GM12878 (cell line): Measurements from ENCODE around the gene MFSD12. TPM values are rescaled to one million over a fixed set of nuclear protein-coding genes. Genes with fewer than 3 reads are reported as not detected.

Experiments
- ATAC-seq: fragments of 200-7000 bp; cut with Tn5 transposase; 3 replicates; pipeline ENCODE4 v1.9.1; 2020; ENCODE audit warnings: mild to moderate bottlenecking, moderate library complexity
- BruUV-seq: library from RNA; stranded (reverse); fragments of 400-500 nt; replicated peaks from 2 replicates; lab custom pipeline; 2021; lab: Mats Ljungman, UMichigan
- CTCF ChIA-PET: fragments of 300-600 bp; sonication (Branson Sonifier 250); formaldehyde crosslinking; extraction: SDS; loops from one replicate; lab custom pipeline; 2021; ENCODE audit warnings: inconsistent platforms; lab: Yijun Ruan, JAX
- POLR2A ChIA-PET: fragments of 350-600 bp; formaldehyde crosslinking; extraction: SDS; loops from one replicate; lab custom pipeline; 2021; ENCODE audit warnings: inconsistent platforms; lab: Charles Lee
- RAD21 ChIA-PET: fragments of 300-600 bp; sonication (Branson Sonifier 250); formaldehyde crosslinking; loops from one replicate; lab custom pipeline; 2023; ENCODE audit warnings: antibody characterized with exemption; ENCODE audit not compliant: unreplicated experiment; lab: Charles Lee
- SMC1A ChIA-PET: fragments of 300-600 bp; sonication (Branson Sonifier 250); formaldehyde crosslinking; loops from one replicate; lab custom pipeline; 2023; ENCODE audit not compliant: unreplicated experiment, uncharacterized antibody; lab: Charles Lee
- DNase-seq: peaks from one replicate; pipeline ENCODE4 v3.0.0-alpha.2; 2011; ENCODE audit warnings: low read depth, low spot score
- FAIRE-seq: peaks from 3 replicates; lab custom pipeline; 2011; peaks lifted over from hg19 to GRCh38; lab: Jason Lieb, UNC
- H2AFZ ChIP-seq: 2 replicates; pipeline ENCODE4 v1.6.0; 2011; ENCODE audit warnings: low read depth, low read length, control low read depth; ENCODE audit not compliant: control insufficient read depth
- H3K27ac ChIP-seq: 2 replicates; pipeline ENCODE4 v1.5.1; 2011; ENCODE audit warnings: control low read depth; ENCODE audit not compliant: control insufficient read depth, insufficient read depth
- H3K27me3 ChIP-seq, 2 experiments: replicated peaks in 1 of 2; 2 replicates each; pipeline versions ENCODE4 v1.6.0 to v1.6.1; 2011; ENCODE audit warnings: low read length in 1 of 2; ENCODE audit not compliant: control insufficient read depth in 2 of 2, insufficient read depth in 2 of 2
- H3K36me3 ChIP-seq, 2 experiments: 2 replicates each; pipeline ENCODE4 v1.5.1; 2011; ENCODE audit warnings: low read length in 1 of 2; ENCODE audit not compliant: control insufficient read depth in 2 of 2, insufficient read depth in 2 of 2
- H3K4me1 ChIP-seq: 2 replicates; pipeline ENCODE4 v1.6.1; 2011; ENCODE audit warnings: mild to moderate bottlenecking, low read length, moderate library complexity, mixed read lengths; ENCODE audit not compliant: control insufficient read depth, insufficient read depth
- H3K4me2 ChIP-seq: 2 replicates; pipeline ENCODE4 v1.6.0; 2011; ENCODE audit warnings: control low read depth; ENCODE audit not compliant: control insufficient read depth, insufficient read depth
- H3K4me3 ChIP-seq: fragments of 200-600 bp; sonication (generic); 2 replicates; pipeline ENCODE4 v1.5.1; 2016
- H3K79me2 ChIP-seq: 2 replicates; pipeline ENCODE4 v1.6.0; 2011; ENCODE audit warnings: low read length; ENCODE audit not compliant: control insufficient read depth, insufficient read depth
- H3K9ac ChIP-seq: 2 replicates; pipeline ENCODE4 v1.8.0; 2011; ENCODE audit warnings: low read length, control low read depth, mixed read lengths; ENCODE audit not compliant: control insufficient read depth, insufficient read depth
- H3K9me3 ChIP-seq: replicated peaks from 3 replicates; pipeline ENCODE4 v1.5.1; 2011; ENCODE audit warnings: mild to moderate bottlenecking, low read length; ENCODE audit not compliant: control insufficient read depth, insufficient read depth
- H4K20me1 ChIP-seq: 2 replicates; pipeline ENCODE4 v1.6.0; 2011; ENCODE audit not compliant: control insufficient read depth, insufficient read depth
- BHLHE40 ChIP-seq, 2 experiments: fragments of 450-650 bp in 1 of 2; IDR thresholded peaks; 2 replicates each; pipeline ENCODE4 v1.6.1; 2011 to 2017; ENCODE audit warnings: low read depth in 2 of 2, borderline replicate concordance in 1 of 2, improper control_type of control experiment in 1 of 2, low read length in 1 of 2, mild to moderate bottlenecking in 1 of 2
- DPF2 ChIP-seq: fragments of 450-650 bp; IDR thresholded peaks from 2 replicates; pipeline ENCODE4 v1.6.1; 2017; ENCODE audit warnings: mild to moderate bottlenecking
- FOXM1 ChIP-seq: IDR thresholded peaks from 2 replicates; pipeline ENCODE4 v1.6.1; 2012; ENCODE audit warnings: low read depth, mild to moderate bottlenecking, inconsistent platforms, low read length, moderate library complexity
- GATAD2B ChIP-seq: fragments of 450-650 bp; conservative IDR thresholded peaks from 2 replicates; pipeline ENCODE4 v1.6.1; 2017; ENCODE audit warnings: low read depth, mild to moderate bottlenecking, moderate library complexity
- IRF3 ChIP-seq: fragments of 450-650 bp; IDR thresholded peaks from 2 replicates; pipeline ENCODE4 v1.6.1; 2014; ENCODE audit warnings: mild to moderate bottlenecking
- POLR2AphosphoS5 ChIP-seq: IDR thresholded peaks from 2 replicates; pipeline ENCODE4 v1.6.1; 2011; ENCODE audit warnings: mild to moderate bottlenecking, low read length, inconsistent platforms
- SMARCA5 ChIP-seq: fragments of 450-650 bp; IDR thresholded peaks from 2 replicates; pipeline ENCODE4 v1.6.1; 2017; ENCODE audit warnings: mild to moderate bottlenecking
- ZNF217 ChIP-seq: fragments of 450-650 bp; IDR thresholded peaks from 2 replicates; pipeline ENCODE4 v1.6.1; 2017; ENCODE audit warnings: antibody characterized with exemption, mild to moderate bottlenecking
- WGBS: methylation state at CpG from one replicate; pipeline ENCODE4 v1.1.6; 2016; ENCODE audit warnings: low lambda C conversion rate; ENCODE audit not compliant: insufficient replicate concordance, insufficient coverage; ENCODE audit errors: missing lambda C conversion rate; 5-methylcytosine and 5-hydroxymethylcytosine counted together
- in situ Hi-C: fragments of 300-500 bp; cut with MboI; formaldehyde crosslinking; loops from 9 replicates; pipeline ENCODE4 v1.14.3; 2018; ENCODE audit warnings: mixed read lengths
- intact Hi-C: fragments of 100-400 bp; cut with micrococcal nuclease; formaldehyde crosslinking; loops from one replicate; pipeline ENCODE4 v1.14.2; 2022; ENCODE audit not compliant: unreplicated experiment
- polyA plus RNA-seq, 11 experiments: library from polyadenylated mRNA; depleted of rRNA in 4 of 11; unstranded in 6 of 11; stranded (reverse) in 5 of 11; fragments of >200 nt; fragmentation: Nextera tagmentation in 4 of 11; fragmentation: Illumina TruSeq in 1 of 11; extraction: Ambion mirVana in 4 of 11; extraction: Trizol in 1 of 11; gene quantifications; 1 replicate in 1 of 11; 2 replicates in 10 of 11; pipeline versions ENCODE4 v1.2.1 to v1.2.3, GENCODE V29; 2011 to 2016; ENCODE audit warnings: inconsistent platforms in 2 of 11, missing spikeins in 2 of 11, low read depth in 1 of 11
- total RNA-seq, 4 experiments: library from RNA; depleted of rRNA in 3 of 4; stranded (reverse); fragments of >200 nt in 3 of 4; fragmentation: Illumina TruSeq in 1 of 4; extraction: Trizol in 1 of 4; gene quantifications; 2 replicates each; pipeline versions ENCODE4 v1.2.1 to v1.2.3, GENCODE V29; 2013 to 2021

The MFSD12 gene
- total and polyA plus RNA-seq, 10 of the 15 experiments (the other 5 are each of a cell fraction or from before 2014, with no cell fraction given): 0.58 to 65.9 (median 16.8) TPM

- ChIA-PET POLR2A (interaction anchor here (0.6 to 0.9 kb wide), 3 partner anchors 8 to 680 kb away, joined by 3 to 4 read pairs (median 4); no protein-coding TSS in a partner anchor), RAD21 (no interaction called here), SMC1A (no interaction called here), CTCF (interaction anchor here (0.6 kb wide), 1 partner anchor 31 kb away, joined by 3 read pairs; no protein-coding TSS in a partner anchor)
- peak overlapping the region; percentile 99 for H3K4me3 ChIP-seq
- peak overlapping the region; percentile 87 for H3K9ac ChIP-seq
- peak overlapping the region; percentile 59 for H2AFZ ChIP-seq
- H3K4me2 ChIP-seq: peak overlapping the region; percentile 66
- no peaks in the 10 kb centered on the region for H4K20me1 ChIP-seq
- TF ChIP-seq SMARCA5: 0 out of 2 replicates have a peak, but pooled peaks have one; percentile 5
- TF ChIP-seq POLR2AphosphoS5: 0 out of 2 replicates have a peak, but pooled peaks have one; percentile 5
- no peak for TF ChIP-seq IRF3
- TF ChIP-seq DPF2: peak; percentile 56; the same call in 1 of the 2 replicates
- TF ChIP-seq ZNF217: peak; percentile 16; the same call in 1 of the 2 replicates
- TF ChIP-seq BHLHE40 (IDR thresholded peaks at IDR 0.05; ENCODE audit: borderline replicate concordance in 1 of 2, low read depth in 2 of 2, low read length in 1 of 2): 0 out of 4 replicates have a peak, but pooled peaks of 1 of the 2 experiments have one; percentile 18
- TF ChIP-seq GATAD2B: peak; percentile 77; the same call in 1 of the 2 replicates
- no peak for TF ChIP-seq FOXM1
- intact Hi-C loops: no loop called here
- no peaks in the 10 kb centered on the region for H3K9me3 ChIP-seq
- DNase-seq (no peak), ATAC-seq (peak; percentile 15), FAIRE-seq (peak; percentile 35)
- peaks cover 39% of the 10 kb centered on the region for H3K79me2 ChIP-seq
- H3K27me3 ChIP-seq: no peaks in the 10 kb centered on the region
- no TSS peak for BruUV-seq
- under 1% methylated on average over 46 of the region's 69 CpGs for WGBS
- in situ Hi-C loops: no loop called here
- peak overlapping the region; percentile 73 for H3K27ac ChIP-seq
- peaks cover 0 to 1% of the 10 kb centered on the region in 2 experiments; a peak in 3 of 4 replicates for H3K36me3 ChIP-seq
- peaks cover 7% of the 10 kb centered on the region for H3K4me1 ChIP-seq
Observed at GRCh38 chr19:3506384-3507340, 50.7 kb downstream of the MFSD12 start.
